Measurements from ENCODE around the gene PRSS8.
"Not testable (repeated sequence)": the region's sequence is repeated elsewhere in the genome, so short reads cannot be mapped to it uniquely, and the experiment has no call there.

PRSS8 gene

GRCh38 chr16:31127182-31127581 lies 8.3 kb downstream of the PRSS8 start:
- no peak for DNase-seq

GRCh38 chr16:31125844-31126243 lies 9.7 kb downstream of the PRSS8 start:
- no peak for DNase-seq

- DNase-seq = no peak
These were observed 15.4 kb downstream of the PRSS8 start for GRCh38 chr16:31120129-31120528.

- DNase-seq = no peak
These were observed 17.0 kb downstream of the PRSS8 start for GRCh38 chr16:31118223-31119155.

- DNase-seq = peak; percentile 96
These were observed 17.9 kb downstream of the PRSS8 start, which contains the start of gene KAT8 for GRCh38 chr16:31117384-31118222. Gene KAT8, plus strand, starts transcription at chr16:31117664. Its CDS starts 18 bp downstream, at chr16:31117682.

- no peak for DNase-seq
These were observed 21.1 kb downstream of the PRSS8 start for GRCh38 chr16:31114468-31114867.

- peak; percentile 87 for DNase-seq
These were observed 22.1 kb downstream of the PRSS8 start for GRCh38 chr16:31113121-31114120.

- no peak for DNase-seq
These were observed 22.8 kb downstream of the PRSS8 start for GRCh38 chr16:31112711-31113110.

GRCh38 chr16:31111881-31112466 lies 23.6 kb downstream of the PRSS8 start:
- no peak for DNase-seq

GRCh38 chr16:31110106-31111034 lies 25.2 kb downstream of the PRSS8 start:
- no peak for DNase-seq

GRCh38 chr16:31109622-31110021 lies 25.9 kb downstream of the PRSS8 start:
- DNase-seq = no peak

GRCh38 chr16:31108794-31109558 lies 26.6 kb downstream of the PRSS8 start:
- DNase-seq = no peak

- DNase-seq = peak; percentile 73
These were observed 27.3 kb downstream of the PRSS8 start, which contains the start of gene BCKDK for GRCh38 chr16:31108035-31108793. Gene BCKDK, plus strand, starts transcription at chr16:31108386. Its CDS starts 838 bp downstream, at chr16:31109224.

GRCh38 chr16:31107465-31107867 lies 28.1 kb downstream of the PRSS8 start:
- DNase-seq = no peak

GRCh38 chr16:31106509-31107464 lies 28.7 kb downstream of the PRSS8 start:
- no peak for DNase-seq

GRCh38 chr16:31105677-31106213 lies 29.8 kb downstream of the PRSS8 start:
- DNase-seq = peak; percentile 75

GRCh38 chr16:31100876-31101641 lies 34.5 kb downstream of the PRSS8 start:
- not testable (repeated sequence) for DNase-seq
